ENCODE results near the gene GLRX3. TPM values are rescaled to one million over a fixed set of nuclear protein-coding genes. Genes with fewer than 3 reads are reported as not detected.
A peak's percentile ranks its signal among the peaks of the same experiment; 100 is the strongest.
"Not testable (repeated sequence)": the region's sequence is repeated elsewhere in the genome, so short reads cannot be mapped to it uniquely, and the experiment has no call there.

GLRX3 gene
- total RNA-seq, 1 experiment from 2014 or later = 86.8 TPM

DNA sequence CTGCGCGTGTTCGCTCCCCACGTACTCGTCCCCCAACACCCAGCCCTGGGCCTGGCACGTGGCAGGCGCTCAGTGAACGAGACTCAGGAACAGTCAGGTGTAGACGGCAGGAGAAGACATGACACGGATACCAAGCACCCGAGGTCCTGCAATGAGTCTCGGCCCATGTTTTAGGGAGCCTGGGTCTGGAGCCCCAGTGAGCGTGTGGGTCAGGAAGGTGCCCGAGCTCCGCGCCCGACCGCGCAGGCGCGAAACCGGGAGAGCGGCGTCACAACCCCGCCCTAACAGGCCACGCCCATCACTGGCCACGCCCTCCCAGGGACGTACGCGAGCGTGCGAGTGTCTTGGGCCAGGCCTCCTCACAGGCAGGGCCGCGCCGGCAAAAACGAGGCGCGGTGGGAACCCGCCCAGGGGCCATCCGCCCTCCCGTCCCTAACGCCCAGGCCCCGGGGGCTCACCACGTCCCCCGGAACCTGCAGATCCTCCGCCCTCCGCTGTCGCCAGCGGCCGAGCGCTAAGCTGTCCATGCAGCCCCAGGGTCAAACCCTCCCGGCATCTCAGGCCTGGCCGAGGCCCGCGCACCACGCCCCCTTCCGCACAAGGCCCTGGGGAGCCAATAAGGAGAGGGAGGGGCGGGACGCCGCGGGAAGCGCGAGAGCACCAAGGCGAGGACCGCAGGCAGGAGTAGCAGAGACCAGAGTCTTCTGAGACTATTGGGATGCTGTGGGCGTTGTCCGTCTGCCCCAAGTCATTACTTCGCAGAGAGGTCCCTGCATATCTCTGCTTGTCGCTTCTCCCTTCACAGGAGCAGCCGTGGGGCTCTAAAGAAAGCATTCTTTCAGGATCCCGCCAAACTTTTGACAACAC is 25.7 kb upstream of the GLRX3 start, which contains the start of gene C10orf143:
Gene C10orf143 (minus strand): TSS at position 585 of the 867 bp plus-strand sequence. CDS start 58 bp downstream, at position 527.
- H3K4me1 ChIP-seq (ENCODE audit: low read length) = peaks cover 21% of the 10 kb centered on the region

DNA sequence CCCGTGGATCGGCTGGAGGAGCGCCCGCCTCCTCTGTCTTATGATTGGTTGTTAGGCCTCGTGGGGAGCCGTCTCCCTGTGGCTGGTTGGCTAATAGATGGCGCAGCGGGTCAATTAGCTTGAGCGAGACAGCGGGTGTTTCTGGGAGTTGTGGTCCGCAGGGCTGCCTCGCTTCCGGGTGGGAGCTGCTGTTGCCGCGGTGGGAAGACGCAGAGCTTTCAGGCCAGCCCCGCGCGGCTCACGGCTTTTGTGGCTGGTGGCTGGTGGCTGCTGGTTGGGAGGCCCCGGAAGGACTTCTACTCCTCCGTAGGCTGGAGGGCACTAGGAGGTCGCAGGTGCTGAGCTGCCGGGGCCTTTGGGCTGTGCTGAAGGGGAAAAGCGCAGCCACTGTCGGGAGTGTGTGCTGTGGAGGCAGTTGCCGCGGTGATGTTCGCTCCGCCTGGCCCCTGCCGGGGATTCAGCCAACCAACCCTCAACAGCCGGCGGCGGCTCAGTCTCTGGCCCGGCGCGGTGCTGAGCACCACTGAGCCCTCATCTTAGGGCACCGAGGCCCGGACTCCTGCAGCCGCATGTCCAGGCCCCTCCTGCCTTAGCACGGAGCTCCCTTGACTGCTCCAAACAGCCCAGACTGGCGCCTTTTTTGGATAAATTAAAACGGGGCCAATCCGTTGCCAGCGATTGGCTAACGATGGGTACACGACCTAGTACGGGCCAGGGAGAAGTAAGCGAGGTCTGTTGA is 24.9 kb upstream of the GLRX3 start:
- H3K79me2 ChIP-seq (ENCODE audit: low read length) = peaks cover 31% of the 10 kb centered on the region
- peak overlapping the region; percentile 99 for H3K4me3 ChIP-seq (ENCODE audit: low read length)
- H3K27ac ChIP-seq (ENCODE audit: low read length) = peak overlapping the region; percentile 75
- peaks cover 21% of the 10 kb centered on the region for H3K4me1 ChIP-seq (ENCODE audit: low read length)
- no peaks in the 10 kb centered on the region for H4K20me1 ChIP-seq (ENCODE audit: insufficient read depth, low read depth, low read length)
- DNase-seq = peak; percentile 98
- no peaks in the 10 kb centered on the region for H3K36me3 ChIP-seq (ENCODE audit: insufficient read depth, low read length)
- H3K9me3 ChIP-seq (ENCODE audit: low read length) = no peaks in the 10 kb centered on the region
- H3K4me2 ChIP-seq (ENCODE audit: low read depth, low read length, poor library complexity, severe bottlenecking) = peak overlapping the region; percentile 84
- H3K9me2 ChIP-seq (replicated peaks; ENCODE audit: insufficient read depth, low read length) = no peaks in the 10 kb centered on the region
- H3K27me3 ChIP-seq (ENCODE audit: low read length) = no peaks in the 10 kb centered on the region
- peak overlapping the region; percentile 94; the same call in 1 of the 2 replicates for H2AFZ ChIP-seq (ENCODE audit: low read length)
- peak overlapping the region; percentile 98 for H3K9ac ChIP-seq (ENCODE audit: low read length)

More for the DNA sequence above, 25.7 kb upstream of the GLRX3 start, which contains the start of gene C10orf143:
- peak; percentile 99 for DNase-seq
- Histone ChIP-seq H3K27ac (ENCODE audit: low read length) (peak within 1 kb of the TSS; percentile 75), H3K4me3 (ENCODE audit: low read length) (peak within 1 kb of the TSS; percentile 99), H3K9me3 (ENCODE audit: low read length) (no peaks in the 10 kb centered on the region), H4K20me1 (ENCODE audit: insufficient read depth, low read depth, low read length) (no peaks in the 10 kb centered on the region), H3K79me2 (ENCODE audit: low read length) (peaks cover 31% of the 10 kb centered on the region), H3K4me2 (ENCODE audit: low read depth, low read length, poor library complexity, severe bottlenecking) (peak within 1 kb of the TSS; percentile 84), H3K9me2 (replicated peaks; ENCODE audit: insufficient read depth, low read length) (no peaks in the 10 kb centered on the region), H3K27me3 (ENCODE audit: low read length) (no peaks in the 10 kb centered on the region), H3K9ac (ENCODE audit: low read length) (peak within 1 kb of the TSS; percentile 98), H2AFZ (ENCODE audit: low read length) (peak within 1 kb of the TSS; percentile 94; the same call in 1 of the 2 replicates), H3K36me3 (ENCODE audit: insufficient read depth, low read length) (no peaks in the 10 kb centered on the region)

DNA sequence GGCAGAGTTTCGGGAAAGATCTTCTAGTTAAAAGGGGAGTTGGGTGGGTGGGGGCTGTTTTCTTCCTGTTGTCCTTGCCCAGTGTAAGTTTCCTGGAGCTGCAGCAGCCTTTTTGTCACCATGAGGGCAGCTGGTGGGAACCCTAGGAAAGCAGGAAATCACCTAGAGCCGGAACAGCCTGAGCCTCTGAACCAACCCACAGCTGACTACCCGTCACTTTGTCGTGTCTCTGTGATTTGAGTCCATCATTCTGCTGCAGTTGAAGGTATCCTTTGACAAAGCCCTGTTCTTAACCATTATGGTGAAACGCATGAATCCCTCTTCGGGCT is 24.4 kb upstream of the GLRX3 start:
- Histone ChIP-seq H3K79me2 (ENCODE audit: low read length) (peaks cover 31% of the 10 kb centered on the region), H3K9me2 (replicated peaks; ENCODE audit: insufficient read depth, low read length) (no peaks in the 10 kb centered on the region), H3K9ac (ENCODE audit: low read length) (peak overlapping the region; percentile 98), H3K36me3 (ENCODE audit: insufficient read depth, low read length) (no peaks in the 10 kb centered on the region), H2AFZ (ENCODE audit: low read length) (no peak overlapping the region), H3K27me3 (ENCODE audit: low read length) (no peaks in the 10 kb centered on the region), H3K9me3 (ENCODE audit: low read length) (no peaks in the 10 kb centered on the region), H3K4me2 (ENCODE audit: low read depth, low read length, poor library complexity, severe bottlenecking) (peak overlapping the region; percentile 84), H4K20me1 (ENCODE audit: insufficient read depth, low read depth, low read length) (no peaks in the 10 kb centered on the region), H3K4me3 (ENCODE audit: low read length) (peak overlapping the region; percentile 99), H3K4me1 (ENCODE audit: low read length) (peaks cover 21% of the 10 kb centered on the region), H3K27ac (ENCODE audit: low read length) (no peak overlapping the region)
- DNase-seq = no peak

DNA sequence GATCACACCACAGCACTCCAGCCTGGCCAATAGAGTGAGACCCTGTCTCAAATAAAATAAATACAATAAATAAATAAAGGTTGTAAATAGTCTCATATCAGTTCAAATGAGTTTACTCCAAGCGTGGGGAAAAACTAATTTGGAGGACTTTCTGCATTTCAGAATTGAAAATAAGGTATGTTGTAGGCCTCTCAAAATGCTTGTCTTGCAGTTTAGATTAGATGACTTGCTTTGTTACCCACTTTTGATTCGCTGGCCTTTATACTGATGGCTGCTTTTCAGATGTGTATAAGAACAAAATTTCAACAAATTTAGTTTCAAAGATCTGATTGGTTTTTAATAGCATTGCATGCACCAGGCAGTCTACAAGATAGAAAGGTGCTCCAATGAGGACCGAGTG is 23.4 kb upstream of the GLRX3 start:
- Histone ChIP-seq H3K4me1 (ENCODE audit: low read length) (peaks cover 21% of the 10 kb centered on the region), H3K9ac (ENCODE audit: low read length) (no peak overlapping the region), H3K4me2 (ENCODE audit: low read depth, low read length, poor library complexity, severe bottlenecking) (peak overlapping the region; percentile 84), H3K9me2 (replicated peaks; ENCODE audit: insufficient read depth, low read length) (no peaks in the 10 kb centered on the region), H3K27me3 (ENCODE audit: low read length) (no peaks in the 10 kb centered on the region), H4K20me1 (ENCODE audit: insufficient read depth, low read depth, low read length) (no peaks in the 10 kb centered on the region), H3K36me3 (ENCODE audit: insufficient read depth, low read length) (no peaks in the 10 kb centered on the region), H3K4me3 (ENCODE audit: low read length) (no peak overlapping the region), H3K79me2 (ENCODE audit: low read length) (peaks cover 27% of the 10 kb centered on the region), H3K9me3 (ENCODE audit: low read length) (no peaks in the 10 kb centered on the region), H3K27ac (ENCODE audit: low read length) (no peak overlapping the region), H2AFZ (ENCODE audit: low read length) (no peak overlapping the region)
- DNase-seq = no peak

DNA sequence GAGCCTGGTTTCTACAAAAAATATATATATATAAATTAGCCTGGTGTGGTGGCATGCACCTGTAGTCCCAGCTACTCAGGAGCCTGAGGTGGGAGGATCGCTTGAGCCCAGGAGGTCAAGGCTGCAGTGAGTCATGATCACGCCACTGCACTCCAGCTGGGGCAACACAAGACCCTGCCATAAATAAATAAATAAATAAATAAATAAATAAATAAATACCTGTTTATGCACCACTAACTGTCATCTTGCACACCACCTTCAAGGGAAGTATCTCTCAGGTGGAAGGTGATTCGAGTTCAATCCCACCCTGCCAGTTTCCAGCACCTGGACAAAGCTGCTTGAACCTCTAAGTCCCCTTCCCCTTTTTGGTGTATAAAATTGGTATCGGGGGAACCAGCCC is 19.2 kb upstream of the GLRX3 start:
- H3K36me3 ChIP-seq (ENCODE audit: insufficient read depth, low read length); H3K4me2 ChIP-seq (ENCODE audit: low read depth, low read length, poor library complexity, severe bottlenecking); H4K20me1 ChIP-seq (ENCODE audit: insufficient read depth, low read depth, low read length); H3K9me3 ChIP-seq (ENCODE audit: low read length); H3K9ac ChIP-seq (ENCODE audit: low read length); DNase-seq; H3K4me3 ChIP-seq (ENCODE audit: low read length); H2AFZ ChIP-seq (ENCODE audit: low read length); H3K27me3 ChIP-seq (ENCODE audit: low read length); H3K4me1 ChIP-seq (ENCODE audit: low read length); H3K9me2 ChIP-seq (replicated peaks; ENCODE audit: insufficient read depth, low read length); H3K27ac ChIP-seq (ENCODE audit: low read length); H3K79me2 ChIP-seq (ENCODE audit: low read length): not testable (repeated sequence)

DNA sequence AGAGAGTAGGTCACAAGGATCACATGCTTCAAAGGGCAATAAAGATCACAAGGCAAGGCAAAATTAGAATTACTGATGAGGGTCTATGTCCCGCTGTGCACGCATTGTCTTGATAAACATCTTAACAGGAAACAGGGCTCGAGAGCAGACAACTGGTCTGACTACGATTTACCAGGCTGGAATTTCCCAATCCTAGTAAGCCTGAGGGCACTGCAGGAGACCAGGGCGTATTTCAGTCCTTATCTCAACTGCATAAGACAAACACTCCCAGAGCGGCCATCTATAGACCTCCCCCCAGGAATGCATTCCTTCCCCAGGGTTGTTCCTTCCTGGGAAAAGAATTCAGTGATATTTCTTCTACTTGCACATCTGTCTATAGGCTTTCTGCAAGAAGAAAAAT is 18.7 kb upstream of the GLRX3 start:
- DNase-seq; H3K4me2 ChIP-seq (ENCODE audit: low read depth, low read length, poor library complexity, severe bottlenecking); H3K36me3 ChIP-seq (ENCODE audit: insufficient read depth, low read length); H3K9me2 ChIP-seq (replicated peaks; ENCODE audit: insufficient read depth, low read length); H3K79me2 ChIP-seq (ENCODE audit: low read length); H3K27me3 ChIP-seq (ENCODE audit: low read length); H2AFZ ChIP-seq (ENCODE audit: low read length); H3K4me3 ChIP-seq (ENCODE audit: low read length); H3K27ac ChIP-seq (ENCODE audit: low read length); H3K9me3 ChIP-seq (ENCODE audit: low read length); H3K9ac ChIP-seq (ENCODE audit: low read length); H3K4me1 ChIP-seq (ENCODE audit: low read length); H4K20me1 ChIP-seq (ENCODE audit: insufficient read depth, low read depth, low read length): not testable (repeated sequence)

DNA sequence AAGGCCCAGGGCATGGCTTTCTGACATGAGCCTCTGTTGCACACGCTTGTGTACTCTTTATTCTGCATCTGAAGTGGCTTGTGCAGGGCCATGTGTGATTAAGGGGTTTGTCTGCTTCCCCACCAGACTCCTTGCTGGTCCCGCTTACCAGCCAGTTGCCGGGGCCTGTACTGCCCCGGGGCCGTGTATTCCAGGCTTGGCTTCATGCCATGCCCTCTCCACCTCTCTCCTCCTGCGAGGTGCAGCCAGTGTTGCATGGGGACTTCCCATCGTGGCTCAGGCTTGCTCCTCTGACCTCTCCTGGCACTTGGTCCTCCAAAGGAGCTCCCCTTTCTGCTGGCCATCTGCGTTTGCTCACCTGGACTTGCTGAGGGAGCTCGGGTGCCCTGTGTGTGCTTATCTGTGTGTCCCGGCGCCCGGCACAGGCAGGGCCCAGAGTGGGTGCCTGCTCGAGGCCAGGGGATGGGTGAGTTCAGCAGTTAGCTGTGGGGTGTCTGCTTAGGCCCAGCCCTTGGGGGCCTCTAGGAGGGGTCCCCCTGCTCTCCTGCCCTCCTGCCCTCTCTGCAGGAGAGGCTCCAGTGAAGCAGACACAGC is 14.6 kb upstream of the GLRX3 start:
- Histone ChIP-seq H3K9me3 (ENCODE audit: low read length) (no peaks in the 10 kb centered on the region), H3K27me3 (ENCODE audit: low read length) (no peaks in the 10 kb centered on the region), H3K9ac (ENCODE audit: low read length) (no peak overlapping the region), H4K20me1 (ENCODE audit: insufficient read depth, low read depth, low read length) (no peaks in the 10 kb centered on the region), H3K9me2 (replicated peaks; ENCODE audit: insufficient read depth, low read length) (no peaks in the 10 kb centered on the region), H3K36me3 (ENCODE audit: insufficient read depth, low read length) (no peaks in the 10 kb centered on the region), H3K27ac (ENCODE audit: low read length) (no peak overlapping the region), H3K4me1 (ENCODE audit: low read length) (no peaks in the 10 kb centered on the region), H3K4me3 (ENCODE audit: low read length) (no peak overlapping the region), H3K79me2 (ENCODE audit: low read length) (no peaks in the 10 kb centered on the region), H3K4me2 (ENCODE audit: low read depth, low read length, poor library complexity, severe bottlenecking) (no peak overlapping the region), H2AFZ (ENCODE audit: low read length) (no peak overlapping the region)
- no peak for DNase-seq

Data from Karpas-422 (cell line).